ENCODE data around the gene SLC13A3.

Gene SLC13A3, protein sequence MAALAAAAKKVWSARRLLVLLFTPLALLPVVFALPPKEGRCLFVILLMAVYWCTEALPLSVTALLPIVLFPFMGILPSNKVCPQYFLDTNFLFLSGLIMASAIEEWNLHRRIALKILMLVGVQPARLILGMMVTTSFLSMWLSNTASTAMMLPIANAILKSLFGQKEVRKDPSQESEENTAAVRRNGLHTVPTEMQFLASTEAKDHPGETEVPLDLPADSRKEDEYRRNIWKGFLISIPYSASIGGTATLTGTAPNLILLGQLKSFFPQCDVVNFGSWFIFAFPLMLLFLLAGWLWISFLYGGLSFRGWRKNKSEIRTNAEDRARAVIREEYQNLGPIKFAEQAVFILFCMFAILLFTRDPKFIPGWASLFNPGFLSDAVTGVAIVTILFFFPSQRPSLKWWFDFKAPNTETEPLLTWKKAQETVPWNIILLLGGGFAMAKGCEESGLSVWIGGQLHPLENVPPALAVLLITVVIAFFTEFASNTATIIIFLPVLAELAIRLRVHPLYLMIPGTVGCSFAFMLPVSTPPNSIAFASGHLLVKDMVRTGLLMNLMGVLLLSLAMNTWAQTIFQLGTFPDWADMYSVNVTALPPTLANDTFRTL

GRCh38 chr20:46651091-46651962 lies at the start of gene SLC13A3:
SLC13A3 (minus strand) TSS chr20:46651459; CDS start chr20:46651421, 38 bp downstream.
- DNase-seq: no peak

DNA sequence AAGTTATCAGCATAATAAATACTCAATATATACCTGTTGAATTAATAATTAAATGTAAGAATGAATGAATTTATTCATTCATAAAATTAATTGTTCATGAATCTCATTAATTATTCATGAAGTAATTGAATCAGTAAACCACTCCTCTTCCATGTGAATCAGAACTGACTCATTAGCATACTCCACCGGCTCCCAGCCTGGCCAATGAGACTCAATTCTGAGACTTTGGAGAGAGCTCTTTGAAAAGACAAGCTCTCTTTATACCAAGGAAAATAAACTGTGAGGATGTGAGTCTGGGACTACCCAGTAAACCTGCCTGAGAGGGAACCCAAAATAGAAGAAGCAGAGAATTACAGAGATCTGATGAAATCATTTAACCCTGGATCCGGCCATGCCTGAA lies 49.8 kb upstream of the SLC13A3 start:
- DNase-seq: no peak

DNA sequence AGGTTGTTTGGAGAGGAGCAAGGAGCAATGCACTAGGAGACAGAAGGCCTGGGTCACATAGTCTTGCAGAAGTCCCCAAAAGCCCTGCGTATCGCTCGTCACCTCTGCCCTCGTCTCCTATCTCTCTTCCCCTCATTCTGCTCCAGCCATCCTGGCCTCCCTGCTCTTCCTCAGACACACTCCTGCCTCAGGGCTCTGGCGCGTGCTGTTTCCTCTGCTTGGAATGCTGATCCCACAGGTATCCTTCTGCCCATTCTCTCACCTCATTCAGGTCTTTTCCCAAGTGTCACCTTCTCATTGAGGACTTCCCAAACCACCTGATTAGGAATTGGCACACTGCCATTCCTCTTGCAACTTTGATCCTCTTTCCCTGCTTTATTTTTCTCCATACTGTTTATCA lies 49.2 kb upstream of the SLC13A3 start:
- DNase-seq: peak; percentile 26

DNA sequence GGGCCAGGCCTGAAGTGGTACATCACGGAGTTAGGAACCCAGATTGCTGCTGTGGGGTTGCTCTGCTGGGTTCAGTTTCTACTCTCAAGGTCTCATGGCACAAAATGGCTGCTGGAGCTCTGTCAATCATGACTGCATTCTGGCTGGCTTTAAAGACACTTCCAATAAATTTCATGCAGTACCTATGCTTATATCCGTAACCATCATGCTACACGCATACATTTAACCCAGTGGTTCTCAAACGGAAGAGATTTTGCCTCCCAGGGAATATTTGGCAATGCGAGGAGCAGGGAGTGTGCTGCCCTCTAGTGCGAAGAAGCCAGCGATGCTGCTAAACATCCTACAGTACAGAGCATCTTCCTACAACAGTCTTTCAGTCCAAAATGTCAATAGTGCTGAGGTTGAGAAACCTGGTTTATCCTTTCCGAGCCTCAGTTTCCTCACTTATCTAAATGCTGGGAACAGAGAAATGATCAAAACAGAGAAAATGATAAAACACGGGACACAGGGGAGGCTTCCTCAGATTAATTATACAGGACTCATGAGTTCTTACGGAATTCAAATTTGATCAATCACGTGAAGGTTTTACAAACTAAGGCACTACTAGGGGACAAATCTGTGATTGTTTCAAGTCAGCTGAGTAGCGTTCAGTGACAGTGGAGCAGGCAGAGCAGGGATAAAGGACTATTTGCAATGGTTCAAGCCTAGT lies 48.5 kb upstream of the SLC13A3 start:
- DNase-seq: no peak

- no peak for DNase-seq
These were observed 47.5 kb upstream of the SLC13A3 start for GRCh38 chr20:46698788-46699187.

GRCh38 chr20:46696791-46697279 lies 45.6 kb upstream of the SLC13A3 start:
- no peak for DNase-seq

DNA sequence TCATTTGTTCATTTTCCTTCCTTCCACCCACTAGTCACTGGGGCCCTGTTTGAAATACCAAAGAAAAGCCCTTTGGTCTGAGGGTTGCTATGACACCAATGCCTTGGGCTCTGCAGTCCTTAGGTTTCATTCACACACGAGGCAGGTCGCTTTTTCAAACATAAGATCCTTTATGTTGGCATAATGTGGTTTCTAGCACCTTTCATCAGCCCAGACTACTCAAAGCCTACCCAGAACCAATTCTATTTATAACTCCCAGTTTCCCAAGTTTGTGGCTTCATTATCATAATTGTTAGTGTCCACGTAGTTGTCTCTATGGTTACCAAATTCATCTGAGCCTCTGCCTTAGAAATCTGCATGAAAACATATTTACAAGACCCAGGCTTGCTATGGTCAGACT lies 44.6 kb upstream of the SLC13A3 start:
- DNase-seq: peak; percentile 44

GRCh38 chr20:46694484-46694883 lies 43.2 kb upstream of the SLC13A3 start:
- no peak for DNase-seq

DNA sequence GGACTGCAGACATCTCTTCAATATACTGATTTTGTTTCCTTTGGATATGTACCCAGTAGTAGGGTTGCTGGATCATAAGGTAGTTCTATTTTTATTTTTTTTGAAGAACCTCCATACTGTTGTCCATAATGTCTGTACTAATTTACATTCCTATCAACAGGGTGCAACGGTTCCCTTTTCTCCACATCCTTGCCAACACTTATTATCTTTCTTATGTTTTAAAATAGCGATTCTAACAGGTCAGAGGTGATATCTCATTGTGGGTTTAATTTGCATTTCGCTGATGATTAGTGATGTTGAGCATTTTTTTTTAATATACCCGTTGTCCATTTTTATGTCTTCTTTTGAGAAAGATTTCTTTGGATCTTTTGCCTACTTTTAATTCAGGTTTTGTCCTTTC lies 39.9 kb upstream of the SLC13A3 start:
- no peak for DNase-seq

GRCh38 chr20:46690219-46691106 lies 39.2 kb upstream of the SLC13A3 start:
- no peak for DNase-seq

GRCh38 chr20:46689754-46690085 lies 38.5 kb upstream of the SLC13A3 start:
- DNase-seq: no peak

- DNase-seq: peak; percentile 88
These were observed 38.0 kb upstream of the SLC13A3 start, which contains the start of gene TP53RK for GRCh38 chr20:46689082-46689753. TP53RK (minus strand) TSS chr20:46689444; CDS start chr20:46689414, 30 bp downstream.

DNA sequence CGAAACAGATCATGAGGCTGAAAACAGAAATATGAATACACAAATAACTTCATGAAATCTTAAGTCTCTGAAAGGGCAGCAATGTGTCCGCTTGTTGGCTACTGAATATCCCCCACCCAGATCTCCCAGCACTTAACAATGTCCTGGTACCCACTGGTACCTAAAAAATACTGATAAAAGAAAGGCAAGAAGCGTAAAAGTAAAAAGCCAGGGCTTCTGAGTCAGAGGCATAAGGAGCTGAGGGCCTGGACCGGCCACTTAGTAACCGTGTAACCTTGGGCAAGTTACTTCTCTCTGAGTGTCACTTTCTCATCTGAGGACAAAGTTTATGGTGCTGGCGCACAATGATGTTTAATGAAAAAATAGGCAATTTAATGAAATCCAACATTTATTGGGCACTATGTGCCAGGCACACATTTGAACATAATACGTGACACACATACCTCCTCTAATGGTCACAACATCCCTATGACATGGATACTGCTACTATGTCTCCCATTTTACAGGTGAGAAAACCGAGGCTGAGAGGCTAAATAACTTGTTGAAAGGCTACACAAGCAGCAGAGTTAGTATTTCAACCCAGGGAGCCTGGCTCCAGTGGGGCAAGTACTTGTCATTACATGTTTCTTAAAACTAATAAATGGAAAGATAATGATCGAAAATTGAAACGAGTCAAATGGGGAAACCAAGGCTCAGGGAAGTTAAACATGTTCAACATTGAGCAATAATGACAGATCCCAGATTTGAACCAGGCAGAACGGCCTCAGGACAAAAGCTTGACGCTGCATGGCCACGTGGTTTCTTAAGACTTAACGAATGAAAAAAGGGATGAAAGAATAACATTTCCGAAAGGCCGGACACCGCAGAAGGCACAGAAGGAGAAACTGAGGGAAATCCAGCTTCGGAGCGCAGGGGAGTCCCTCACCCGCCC lies 37.2 kb upstream of the SLC13A3 start:
- peak; percentile 38 for DNase-seq

DNA sequence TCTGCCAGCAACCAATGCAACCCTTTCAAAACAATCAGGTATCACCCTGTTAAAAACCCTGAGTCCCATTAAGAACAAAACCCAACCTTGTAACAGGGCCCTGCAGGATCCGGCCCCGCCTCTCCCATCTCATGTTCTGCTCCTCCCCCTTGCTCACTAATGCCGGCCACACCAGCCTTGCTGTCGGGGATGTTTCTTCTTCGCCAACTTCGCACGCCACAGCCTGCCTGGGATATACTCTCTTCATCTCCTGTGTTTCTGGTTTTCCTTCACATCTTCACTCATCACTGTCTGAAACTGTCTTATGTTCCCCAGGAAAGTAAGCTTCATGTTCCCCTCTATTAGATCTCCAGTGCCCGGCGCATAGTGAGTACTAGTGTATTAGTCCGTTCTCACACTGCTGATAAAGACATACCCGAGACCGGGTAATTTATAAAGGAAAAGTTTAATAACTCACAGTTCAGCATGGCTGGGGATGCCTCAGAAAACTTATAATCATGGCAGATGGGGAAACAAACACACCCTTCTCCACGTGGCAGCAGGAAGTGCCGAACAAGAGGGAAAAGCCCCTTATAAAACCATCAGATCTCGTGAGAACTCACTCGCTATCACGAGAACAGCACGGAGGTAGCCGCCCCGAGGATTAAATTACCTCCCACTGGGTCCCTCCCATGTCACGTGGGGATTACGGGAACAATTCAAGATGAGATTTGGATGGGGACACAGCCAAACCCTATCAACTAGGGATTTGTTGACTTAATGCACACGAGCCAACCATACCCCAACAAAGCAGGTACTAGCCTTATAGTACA lies 32.9 kb upstream of the SLC13A3 start:
- no peak for DNase-seq

DNA sequence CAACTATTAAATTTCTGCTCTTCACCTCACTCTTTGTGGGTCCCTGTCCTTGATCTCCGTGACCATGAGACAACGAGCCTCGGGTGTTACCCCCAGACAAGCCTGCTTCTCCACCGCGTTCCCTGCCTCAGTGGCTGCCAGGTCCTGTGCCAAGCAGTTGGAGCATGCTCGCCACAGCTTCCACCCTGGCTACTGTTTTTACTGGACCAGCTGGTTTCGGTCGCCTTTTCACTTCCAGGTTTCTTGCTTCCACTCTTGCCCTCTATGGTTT lies 32.3 kb upstream of the SLC13A3 start:
- no peak for DNase-seq

- DNase-seq: no peak
These were observed 31.9 kb upstream of the SLC13A3 start for GRCh38 chr20:46683011-46683667.

GRCh38 chr20:46682063-46682821 lies 31.0 kb upstream of the SLC13A3 start:
- no peak for DNase-seq

Data from NCI-H345 (cell line).